ENCODE measurements around the gene AKR1C4. TPM values are rescaled to one million over a fixed set of nuclear protein-coding genes. Genes with fewer than 3 reads are reported as not detected.

AKR1C4 gene
- not detected in 2 replicates for total RNA-seq
- not detected in 2 replicates for polyA plus RNA-seq
- polyA plus RNA-seq (2012): not detected in 2 replicates
- polyA minus RNA-seq (ENCODE audit: low replicate concordance): not detected in 2 replicates

GRCh38 chr10:5196702-5197113, at the start of gene AKR1C4:
Gene AKR1C4 (plus strand): TSS chr10:5196837. CDS start chr10:5196868, 31 bp downstream.
- Histone ChIP-seq H4K20me1 (ENCODE audit: control insufficient read depth, extremely low read depth, insufficient read depth, low read length) (no peaks in the 10 kb centered on the region), H3K36me3 (ENCODE audit: control insufficient read depth, insufficient read depth, low read length) (no peaks in the 10 kb centered on the region), H3K27ac (ENCODE audit: insufficient read depth, low read length) (no peak within 1 kb of the TSS), H3K4me1 (ENCODE audit: control insufficient read depth, extremely low read depth, insufficient read depth, low read length) (no peaks in the 10 kb centered on the region), H3K27me3 (ENCODE audit: control insufficient read depth, insufficient read depth, low read length) (no peaks in the 10 kb centered on the region), H3K4me3 (replicated peaks in 1 of 4; ENCODE audit: control extremely low read depth in 1 of 4, insufficient read depth in 1 of 4, low read depth in 3 of 4, low read length in 4 of 4) (no peak within 1 kb of the TSS), H3K9ac (ENCODE audit: insufficient read depth, low read length) (no peak within 1 kb of the TSS), H3K9me3 (ENCODE audit: control insufficient read depth, insufficient read depth, low read depth, low read length) (no peaks in the 10 kb centered on the region), H2AFZ (ENCODE audit: low read length) (no peak within 1 kb of the TSS), H3K79me2 (ENCODE audit: control insufficient read depth, insufficient read depth, low read length) (no peaks in the 10 kb centered on the region), H3K4me2 (ENCODE audit: extremely low read depth, insufficient read depth, low read length) (no peak within 1 kb of the TSS)
- TF ChIP-seq EZH2 (IDR thresholded peaks at IDR 0.05; ENCODE audit: low read length, missing control alignments) (no peak), CTCF (conservative IDR thresholded peaks at IDR 0.05 in 1 of 2, IDR thresholded peaks at IDR 0.05 in 1 of 2; ENCODE audit: low read depth in 1 of 2, low read length in 2 of 2) (no peak)
- no peak for DNase-seq (ENCODE audit: low read depth in 2 of 2)

GRCh38 chr10:5146920-5147254, 49.8 kb upstream of the AKR1C4 start:
- Histone ChIP-seq H3K27ac (ENCODE audit: insufficient read depth, low read length) (no peak overlapping the region), H3K27me3 (ENCODE audit: control insufficient read depth, insufficient read depth, low read length) (no peaks in the 10 kb centered on the region), H3K36me3 (ENCODE audit: control insufficient read depth, insufficient read depth, low read length) (no peaks in the 10 kb centered on the region), H3K4me2 (ENCODE audit: extremely low read depth, insufficient read depth, low read length) (no peak overlapping the region), H4K20me1 (ENCODE audit: control insufficient read depth, extremely low read depth, insufficient read depth, low read length) (no peaks in the 10 kb centered on the region), H3K79me2 (ENCODE audit: control insufficient read depth, insufficient read depth, low read length) (no peaks in the 10 kb centered on the region), H2AFZ (ENCODE audit: low read length) (no peak overlapping the region), H3K9me3 (ENCODE audit: control insufficient read depth, insufficient read depth, low read depth, low read length) (no peaks in the 10 kb centered on the region), H3K4me3 (replicated peaks in 1 of 4; ENCODE audit: control extremely low read depth in 1 of 4, insufficient read depth in 1 of 4, low read depth in 3 of 4, low read length in 4 of 4) (no peak overlapping the region), H3K9ac (ENCODE audit: insufficient read depth, low read length) (no peak overlapping the region), H3K4me1 (ENCODE audit: control insufficient read depth, extremely low read depth, insufficient read depth, low read length) (no peaks in the 10 kb centered on the region)
- TF ChIP-seq EZH2 (IDR thresholded peaks at IDR 0.05; ENCODE audit: low read length, missing control alignments) (no peak), CTCF (conservative IDR thresholded peaks at IDR 0.05 in 1 of 2, IDR thresholded peaks at IDR 0.05 in 1 of 2; ENCODE audit: low read depth in 1 of 2, low read length in 2 of 2) (no peak)
- DNase-seq (ENCODE audit: low read depth in 2 of 2): no peak

GRCh38 chr10:5147255-5147980, 49.2 kb upstream of the AKR1C4 start:
- Histone ChIP-seq H3K79me2 (ENCODE audit: control insufficient read depth, insufficient read depth, low read length) (no peaks in the 10 kb centered on the region), H4K20me1 (ENCODE audit: control insufficient read depth, extremely low read depth, insufficient read depth, low read length) (no peaks in the 10 kb centered on the region), H3K9ac (ENCODE audit: insufficient read depth, low read length) (no peak overlapping the region), H3K27ac (ENCODE audit: insufficient read depth, low read length) (no peak overlapping the region), H3K36me3 (ENCODE audit: control insufficient read depth, insufficient read depth, low read length) (no peaks in the 10 kb centered on the region), H3K27me3 (ENCODE audit: control insufficient read depth, insufficient read depth, low read length) (no peaks in the 10 kb centered on the region), H3K4me3 (replicated peaks in 1 of 4; ENCODE audit: control extremely low read depth in 1 of 4, insufficient read depth in 1 of 4, low read depth in 3 of 4, low read length in 4 of 4) (no peak overlapping the region), H3K9me3 (ENCODE audit: control insufficient read depth, insufficient read depth, low read depth, low read length) (no peaks in the 10 kb centered on the region), H3K4me2 (ENCODE audit: extremely low read depth, insufficient read depth, low read length) (no peak overlapping the region), H2AFZ (ENCODE audit: low read length) (no peak overlapping the region), H3K4me1 (ENCODE audit: control insufficient read depth, extremely low read depth, insufficient read depth, low read length) (no peaks in the 10 kb centered on the region)
- no peak for DNase-seq (ENCODE audit: low read depth in 2 of 2)
- TF ChIP-seq EZH2 (IDR thresholded peaks at IDR 0.05; ENCODE audit: low read length, missing control alignments) (no peak), CTCF (conservative IDR thresholded peaks at IDR 0.05 in 1 of 2, IDR thresholded peaks at IDR 0.05 in 1 of 2; ENCODE audit: low read depth in 1 of 2, low read length in 2 of 2) (no peak)
